ENCODE data around the gene PRSS27. TPM values are rescaled to one million over a fixed set of nuclear protein-coding genes. Genes with fewer than 3 reads are reported as not detected.

PRSS27 gene
- total and polyA plus RNA-seq, 2 donors (not counting 1 experiment from before 2014, with no cell fraction given): 0.24 to 1.2 TPM

DNA sequence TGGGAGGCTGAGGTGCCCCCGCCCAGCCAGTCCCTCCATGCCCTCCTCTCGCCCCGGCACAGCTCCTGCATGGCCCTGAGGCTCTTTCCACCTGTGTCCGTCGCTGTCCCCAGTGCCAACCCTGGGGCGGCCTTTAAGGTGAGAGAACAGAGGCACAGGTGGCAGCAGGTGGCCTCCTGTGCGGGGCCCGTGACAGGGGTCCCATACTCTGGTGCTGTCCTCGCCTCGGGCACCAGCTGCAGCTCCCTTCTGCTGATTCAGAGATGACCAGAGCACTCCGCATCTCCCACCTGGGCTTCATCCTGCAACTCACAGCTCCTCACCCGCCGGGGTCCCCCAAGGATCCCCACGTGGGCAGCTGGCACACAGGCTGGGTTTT, 8.0 kb downstream of the PRSS27 start:
- Histone ChIP-seq H3K9me3 (ENCODE audit: control insufficient read depth, insufficient read depth, low read depth, low read length) (no peaks in the 10 kb centered on the region), H3K36me3 (ENCODE audit: control insufficient read depth, insufficient read depth, low read length) (peaks cover 2% of the 10 kb centered on the region), H3K4me2 (ENCODE audit: extremely low read depth, insufficient read depth, low read length) (no peak overlapping the region), H4K20me1 (ENCODE audit: control insufficient read depth, extremely low read depth, insufficient read depth, low read length) (peaks cover 1% of the 10 kb centered on the region), H3K79me2 (ENCODE audit: control insufficient read depth, insufficient read depth, low read length) (no peaks in the 10 kb centered on the region), H3K9ac (ENCODE audit: insufficient read depth, low read length) (no peak overlapping the region), H3K27me3 (ENCODE audit: control insufficient read depth, insufficient read depth, low read length) (no peaks in the 10 kb centered on the region), H3K4me1 (ENCODE audit: control insufficient read depth, extremely low read depth, insufficient read depth, low read length) (no peaks in the 10 kb centered on the region), H3K4me3 (replicated peaks in 1 of 4; ENCODE audit: control extremely low read depth in 1 of 4, insufficient read depth in 1 of 4, low read depth in 3 of 4, low read length in 4 of 4) (no peak overlapping the region), H2AFZ (ENCODE audit: low read length) (no peak overlapping the region), H3K27ac (ENCODE audit: insufficient read depth, low read length) (no peak overlapping the region)
- no peak for DNase-seq (ENCODE audit: low read depth in 2 of 2)
- TF ChIP-seq, protein P1, sequence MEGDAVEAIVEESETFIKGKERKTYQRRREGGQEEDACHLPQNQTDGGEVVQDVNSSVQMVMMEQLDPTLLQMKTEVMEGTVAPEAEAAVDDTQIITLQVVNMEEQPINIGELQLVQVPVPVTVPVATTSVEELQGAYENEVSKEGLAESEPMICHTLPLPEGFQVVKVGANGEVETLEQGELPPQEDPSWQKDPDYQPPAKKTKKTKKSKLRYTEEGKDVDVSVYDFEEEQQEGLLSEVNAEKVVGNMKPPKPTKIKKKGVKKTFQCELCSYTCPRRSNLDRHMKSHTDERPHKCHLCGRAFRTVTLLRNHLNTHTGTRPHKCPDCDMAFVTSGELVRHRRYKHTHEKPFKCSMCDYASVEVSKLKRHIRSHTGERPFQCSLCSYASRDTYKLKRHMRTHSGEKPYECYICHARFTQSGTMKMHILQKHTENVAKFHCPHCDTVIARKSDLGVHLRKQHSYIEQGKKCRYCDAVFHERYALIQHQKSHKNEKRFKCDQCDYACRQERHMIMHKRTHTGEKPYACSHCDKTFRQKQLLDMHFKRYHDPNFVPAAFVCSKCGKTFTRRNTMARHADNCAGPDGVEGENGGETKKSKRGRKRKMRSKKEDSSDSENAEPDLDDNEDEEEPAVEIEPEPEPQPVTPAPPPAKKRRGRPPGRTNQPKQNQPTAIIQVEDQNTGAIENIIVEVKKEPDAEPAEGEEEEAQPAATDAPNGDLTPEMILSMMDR (conservative IDR thresholded peaks at IDR 0.05 in 1 of 2, IDR thresholded peaks at IDR 0.05 in 1 of 2; ENCODE audit: low read depth in 1 of 2, low read length in 2 of 2): no peak
- no peak for TF ChIP-seq EZH2 (IDR thresholded peaks at IDR 0.05; ENCODE audit: low read length, missing control alignments)

DNA sequence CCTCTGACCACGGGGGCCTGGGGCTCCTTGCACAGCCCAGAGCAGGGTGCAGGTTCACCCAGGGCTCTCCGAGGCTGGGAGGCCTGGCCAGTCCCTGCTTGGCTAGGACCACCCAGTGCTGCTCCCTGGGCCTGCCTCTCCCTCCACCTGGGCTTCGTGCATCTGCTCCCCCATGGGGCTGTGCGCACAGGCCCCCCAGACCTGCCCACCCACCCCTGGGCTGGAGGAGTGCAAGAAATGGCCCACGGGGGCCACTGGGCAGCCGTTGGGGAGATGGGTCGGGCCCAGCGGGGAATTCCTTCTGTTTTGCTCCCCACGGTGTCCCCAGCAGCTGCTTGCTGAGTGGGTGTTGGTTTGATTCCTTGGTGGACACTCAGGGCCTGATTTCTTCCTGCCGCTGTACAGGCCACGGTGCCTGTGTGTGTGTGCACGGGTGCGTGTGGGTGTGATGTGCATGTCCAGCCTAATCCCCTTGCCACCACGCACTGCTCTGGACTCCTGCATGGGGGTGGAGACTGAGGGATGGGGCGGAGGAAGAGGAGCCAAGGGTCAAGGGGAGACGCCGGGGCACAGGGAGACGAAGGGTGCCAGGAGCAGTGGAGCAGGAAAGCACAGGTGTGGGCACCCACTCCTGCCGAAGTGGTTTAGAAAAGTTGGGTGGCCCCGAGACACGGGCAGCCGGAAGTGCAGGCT, 8.5 kb downstream of the PRSS27 start:
- no peak overlapping the region for H2AFZ ChIP-seq (ENCODE audit: low read length)
- TF ChIP-seq EZH2 (IDR thresholded peaks at IDR 0.05; ENCODE audit: low read length, missing control alignments): no peak
- TF ChIP-seq, protein P1 (conservative IDR thresholded peaks at IDR 0.05 in 1 of 2, IDR thresholded peaks at IDR 0.05 in 1 of 2; ENCODE audit: low read depth in 1 of 2, low read length in 2 of 2): no peak
- peaks cover 1% of the 10 kb centered on the region for H4K20me1 ChIP-seq (ENCODE audit: control insufficient read depth, extremely low read depth, insufficient read depth, low read length)
- no peak overlapping the region for H3K27ac ChIP-seq (ENCODE audit: insufficient read depth, low read length)
- no peaks in the 10 kb centered on the region for H3K9me3 ChIP-seq (ENCODE audit: control insufficient read depth, insufficient read depth, low read depth, low read length)
- no peaks in the 10 kb centered on the region for H3K79me2 ChIP-seq (ENCODE audit: control insufficient read depth, insufficient read depth, low read length)
- DNase-seq (ENCODE audit: low read depth in 2 of 2): no peak
- no peak overlapping the region for H3K9ac ChIP-seq (ENCODE audit: insufficient read depth, low read length)
- no peaks in the 10 kb centered on the region for H3K4me1 ChIP-seq (ENCODE audit: control insufficient read depth, extremely low read depth, insufficient read depth, low read length)
- H3K4me3 ChIP-seq (replicated peaks in 1 of 4; ENCODE audit: control extremely low read depth in 1 of 4, insufficient read depth in 1 of 4, low read depth in 3 of 4, low read length in 4 of 4): no peak overlapping the region
- H3K4me2 ChIP-seq (ENCODE audit: extremely low read depth, insufficient read depth, low read length): no peak overlapping the region
- H3K27me3 ChIP-seq (ENCODE audit: control insufficient read depth, insufficient read depth, low read length): no peaks in the 10 kb centered on the region
- H3K36me3 ChIP-seq (ENCODE audit: control insufficient read depth, insufficient read depth, low read length): peaks cover 2% of the 10 kb centered on the region

DNA sequence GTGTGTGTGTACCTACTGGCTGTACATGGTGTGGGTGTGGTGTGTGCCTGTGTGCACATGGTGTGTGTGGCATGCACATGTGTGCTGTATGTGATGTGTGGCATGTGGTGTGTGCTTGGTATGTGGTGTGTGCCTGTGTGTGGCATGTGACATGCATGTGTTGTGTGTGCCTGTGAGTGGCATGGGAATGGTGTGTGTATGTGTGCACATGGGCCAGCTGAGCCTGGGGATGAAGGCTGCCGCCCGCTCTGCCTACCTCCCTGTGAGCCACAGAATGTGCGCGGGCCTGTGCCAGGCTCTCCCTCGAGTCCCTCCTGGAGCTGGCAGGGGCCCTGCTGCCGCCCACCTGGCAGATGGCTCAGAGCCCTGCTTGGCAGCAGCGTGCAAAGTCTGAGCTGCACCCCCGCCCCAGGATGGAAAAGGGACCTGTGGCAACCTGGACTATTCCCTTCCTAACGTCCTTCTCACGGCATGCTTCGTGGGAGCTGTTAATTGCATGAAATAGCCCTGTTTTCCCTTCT, 9.3 kb downstream of the PRSS27 start:
- Histone ChIP-seq H3K9me3 (ENCODE audit: control insufficient read depth, insufficient read depth, low read depth, low read length) (no peaks in the 10 kb centered on the region), H3K36me3 (ENCODE audit: control insufficient read depth, insufficient read depth, low read length) (peaks cover 6% of the 10 kb centered on the region), H3K9ac (ENCODE audit: insufficient read depth, low read length) (no peak overlapping the region), H2AFZ (ENCODE audit: low read length) (no peak overlapping the region), H3K4me1 (ENCODE audit: control insufficient read depth, extremely low read depth, insufficient read depth, low read length) (no peaks in the 10 kb centered on the region), H3K4me3 (replicated peaks in 1 of 4; ENCODE audit: control extremely low read depth in 1 of 4, insufficient read depth in 1 of 4, low read depth in 3 of 4, low read length in 4 of 4) (no peak overlapping the region), H3K79me2 (ENCODE audit: control insufficient read depth, insufficient read depth, low read length) (no peaks in the 10 kb centered on the region), H4K20me1 (ENCODE audit: control insufficient read depth, extremely low read depth, insufficient read depth, low read length) (no peaks in the 10 kb centered on the region), H3K4me2 (ENCODE audit: extremely low read depth, insufficient read depth, low read length) (no peak overlapping the region), H3K27me3 (ENCODE audit: control insufficient read depth, insufficient read depth, low read length) (no peaks in the 10 kb centered on the region), H3K27ac (ENCODE audit: insufficient read depth, low read length) (no peak overlapping the region)
- DNase-seq (ENCODE audit: low read depth in 2 of 2): peak in 1 of 2 donors; percentile 1
- TF ChIP-seq, protein P1 (conservative IDR thresholded peaks at IDR 0.05 in 1 of 2, IDR thresholded peaks at IDR 0.05 in 1 of 2; ENCODE audit: low read depth in 1 of 2, low read length in 2 of 2): no peak
- no peak for TF ChIP-seq EZH2 (IDR thresholded peaks at IDR 0.05; ENCODE audit: low read length, missing control alignments)
